ENCODE measurements around the gene CADPS2. TPM values are rescaled to one million over a fixed set of nuclear protein-coding genes. Genes with fewer than 3 reads are reported as not detected.

CADPS2 gene
- total RNA-seq, 2 experiments from 2014 or later, result not detected

DNA sequence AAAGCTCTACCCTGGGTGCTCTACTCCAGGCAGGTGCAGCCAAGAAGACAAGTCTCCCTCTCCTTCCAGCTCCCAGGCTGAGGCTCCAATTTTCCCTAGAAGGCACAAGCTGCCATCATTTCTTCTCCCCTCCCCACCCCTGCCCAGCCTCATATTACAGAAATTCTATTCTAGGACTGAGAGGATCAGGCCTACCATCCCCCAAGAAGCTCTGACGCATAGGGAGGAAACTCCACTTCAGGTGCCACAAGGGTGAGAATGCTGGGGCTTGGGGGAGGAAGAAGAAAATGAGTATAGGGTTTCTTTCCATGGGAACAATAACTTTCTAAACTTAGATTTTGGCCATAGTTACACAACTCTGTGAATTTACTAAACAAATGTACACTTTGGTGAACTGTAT, 617.0 kb downstream of the CADPS2 start:
- Histone ChIP-seq H3K4me3 (ENCODE audit: low read length) (no peak overlapping the region), H3K27me3 (ENCODE audit: control insufficient read depth in 1 of 2, insufficient read depth in 2 of 2, low read length in 2 of 2) (no peaks in the 10 kb centered on the region), H3K4me1 (ENCODE audit: insufficient read depth, low read length) (no peaks in the 10 kb centered on the region), H3K27ac (ENCODE audit: low read depth in 1 of 2, low read length in 2 of 2) (no peak overlapping the region), H3K36me3 (ENCODE audit: insufficient read depth, low read length) (no peaks in the 10 kb centered on the region), H3K9me3 (ENCODE audit: control insufficient read depth in 1 of 2, insufficient read depth in 1 of 2, low read length in 2 of 2) (no peaks in the 10 kb centered on the region)
- TF ChIP-seq, protein P1, sequence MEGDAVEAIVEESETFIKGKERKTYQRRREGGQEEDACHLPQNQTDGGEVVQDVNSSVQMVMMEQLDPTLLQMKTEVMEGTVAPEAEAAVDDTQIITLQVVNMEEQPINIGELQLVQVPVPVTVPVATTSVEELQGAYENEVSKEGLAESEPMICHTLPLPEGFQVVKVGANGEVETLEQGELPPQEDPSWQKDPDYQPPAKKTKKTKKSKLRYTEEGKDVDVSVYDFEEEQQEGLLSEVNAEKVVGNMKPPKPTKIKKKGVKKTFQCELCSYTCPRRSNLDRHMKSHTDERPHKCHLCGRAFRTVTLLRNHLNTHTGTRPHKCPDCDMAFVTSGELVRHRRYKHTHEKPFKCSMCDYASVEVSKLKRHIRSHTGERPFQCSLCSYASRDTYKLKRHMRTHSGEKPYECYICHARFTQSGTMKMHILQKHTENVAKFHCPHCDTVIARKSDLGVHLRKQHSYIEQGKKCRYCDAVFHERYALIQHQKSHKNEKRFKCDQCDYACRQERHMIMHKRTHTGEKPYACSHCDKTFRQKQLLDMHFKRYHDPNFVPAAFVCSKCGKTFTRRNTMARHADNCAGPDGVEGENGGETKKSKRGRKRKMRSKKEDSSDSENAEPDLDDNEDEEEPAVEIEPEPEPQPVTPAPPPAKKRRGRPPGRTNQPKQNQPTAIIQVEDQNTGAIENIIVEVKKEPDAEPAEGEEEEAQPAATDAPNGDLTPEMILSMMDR (IDR thresholded peaks at IDR 0.05), result no peak
- ChIA-PET CTCF (no interaction called here), POLR2A (no interaction called here)
- no peaks in the 10 kb centered on the region for H3K4me1 Mint-ChIP-seq (ENCODE audit: low read depth)
- intact Hi-C loops (cut with DNase I, micrococcal nuclease), result no loop called here
- no peak for ATAC-seq (ENCODE audit: poor library complexity)
- peaks cover 4% of the 10 kb centered on the region for H3K9me3 Mint-ChIP-seq
- no peak overlapping the region for H3K4me3 Mint-ChIP-seq
- no peak for DNase-seq
- H3K27ac Mint-ChIP-seq, result no peak overlapping the region
- H3K36me3 Mint-ChIP-seq (ENCODE audit: low read depth), result no peaks in the 10 kb centered on the region
- H3K27me3 Mint-ChIP-seq, result no peaks in the 10 kb centered on the region

Other genes with a start within 250 kb of the CADPS2 start
- not detected for gene RNF133, start 187.3 kb downstream of the CADPS2 start, total RNA-seq
- gene RNF148, start 183.5 kb downstream of the CADPS2 start, total RNA-seq, result not detected
- gene TAS2R16, start 109.2 kb upstream of the CADPS2 start, total RNA-seq, result not detected

All from CD4-positive, alpha-beta T cell (primary cell).